Gastrocnemius medialis (tissue), 4 donors: ENCODE data around the gene STK39.

Experiments
- POLR2A ChIP-seq, 2 donors: fragments of 450-650 bp; IDR thresholded peaks; one replicate each; pipeline ENCODE4 v1.6.1; 2017; ENCODE audit warnings: antibody characterized with exemption in 2 of 2, mild to moderate bottlenecking in 2 of 2, moderate library complexity in 2 of 2
- TF ChIP-seq, protein P1 (sequence below), 5 experiments: fragments of 450-650 bp in 3 of 5; fragments of 200-600 bp in 2 of 5; sonication (generic) in 2 of 5; IDR thresholded peaks in 4 of 5; conservative IDR thresholded peaks in 1 of 5; 1 replicate in 4 of 5; 2 replicates in 1 of 5; pipeline ENCODE4 v1.5.1; 2016 to 2019; ENCODE audit warnings: antibody characterized with exemption in 5 of 5, mild to moderate bottlenecking in 3 of 5, moderate library complexity in 3 of 5

DNA sequence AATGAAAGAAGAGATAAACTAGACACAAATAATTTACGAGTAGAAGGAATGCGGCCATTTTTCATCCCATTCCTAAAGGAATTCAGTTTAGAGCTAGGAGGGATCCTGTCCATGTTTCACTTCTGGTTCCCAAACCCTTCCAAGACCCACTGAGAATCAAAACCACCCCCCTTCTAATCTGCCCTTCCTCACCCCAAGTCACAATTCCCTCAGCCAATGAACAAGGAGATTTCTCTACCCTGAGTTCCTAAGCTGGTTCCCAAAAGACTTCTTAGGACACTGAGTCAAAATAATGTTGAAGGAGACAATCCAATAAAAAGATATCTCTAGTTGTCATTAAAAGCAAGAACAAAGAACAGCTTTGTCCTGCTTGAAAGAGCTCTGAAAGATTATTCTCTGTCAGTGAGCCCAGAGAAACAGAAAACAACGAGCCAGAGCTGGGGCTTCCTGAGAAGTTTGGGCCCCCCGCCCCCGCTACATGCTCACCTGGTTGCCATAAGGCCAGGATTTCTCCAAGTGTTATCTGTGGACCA lies 45.7 kb downstream of the STK39 start:
- TF ChIP-seq, protein P1, sequence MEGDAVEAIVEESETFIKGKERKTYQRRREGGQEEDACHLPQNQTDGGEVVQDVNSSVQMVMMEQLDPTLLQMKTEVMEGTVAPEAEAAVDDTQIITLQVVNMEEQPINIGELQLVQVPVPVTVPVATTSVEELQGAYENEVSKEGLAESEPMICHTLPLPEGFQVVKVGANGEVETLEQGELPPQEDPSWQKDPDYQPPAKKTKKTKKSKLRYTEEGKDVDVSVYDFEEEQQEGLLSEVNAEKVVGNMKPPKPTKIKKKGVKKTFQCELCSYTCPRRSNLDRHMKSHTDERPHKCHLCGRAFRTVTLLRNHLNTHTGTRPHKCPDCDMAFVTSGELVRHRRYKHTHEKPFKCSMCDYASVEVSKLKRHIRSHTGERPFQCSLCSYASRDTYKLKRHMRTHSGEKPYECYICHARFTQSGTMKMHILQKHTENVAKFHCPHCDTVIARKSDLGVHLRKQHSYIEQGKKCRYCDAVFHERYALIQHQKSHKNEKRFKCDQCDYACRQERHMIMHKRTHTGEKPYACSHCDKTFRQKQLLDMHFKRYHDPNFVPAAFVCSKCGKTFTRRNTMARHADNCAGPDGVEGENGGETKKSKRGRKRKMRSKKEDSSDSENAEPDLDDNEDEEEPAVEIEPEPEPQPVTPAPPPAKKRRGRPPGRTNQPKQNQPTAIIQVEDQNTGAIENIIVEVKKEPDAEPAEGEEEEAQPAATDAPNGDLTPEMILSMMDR (IDR thresholded peaks at IDR 0.05 in 4 of 5, conservative IDR thresholded peaks at IDR 0.05 in 1 of 5), result no peak
- TF ChIP-seq POLR2A (IDR thresholded peaks at IDR 0.05), result no peak
